ENCODE measurements around the gene BLNK.

GRCh38 chr10:96238646-96239623 is 32.4 kb downstream of the BLNK start:
- TF ChIP-seq CTCF (IDR thresholded peaks at IDR 0.05; ENCODE audit: insufficient read depth, low read depth, low read length): no peak
- TF ChIP-seq EZH2 (IDR thresholded peaks at IDR 0.05; ENCODE audit: insufficient read depth, low read length): no peak

Data from astrocyte (in vitro differentiated cells and primary cell).